Stimulated activated CD4-positive, alpha-beta T cell treated with anti-CD3 and anti-CD28 coated beads, Interleukin-2, amount 100 ng/mL, for 48 hours (primary cell): ENCODE data around the gene VHLL.
A peak's percentile ranks its signal among the peaks of the same experiment; 100 is the strongest.

Experiments
- DNase-seq, 2 donors: peaks; one replicate each; pipeline ENCODE4 v3.0.0-alpha.2; 2020

Gene VHLL

DNA sequence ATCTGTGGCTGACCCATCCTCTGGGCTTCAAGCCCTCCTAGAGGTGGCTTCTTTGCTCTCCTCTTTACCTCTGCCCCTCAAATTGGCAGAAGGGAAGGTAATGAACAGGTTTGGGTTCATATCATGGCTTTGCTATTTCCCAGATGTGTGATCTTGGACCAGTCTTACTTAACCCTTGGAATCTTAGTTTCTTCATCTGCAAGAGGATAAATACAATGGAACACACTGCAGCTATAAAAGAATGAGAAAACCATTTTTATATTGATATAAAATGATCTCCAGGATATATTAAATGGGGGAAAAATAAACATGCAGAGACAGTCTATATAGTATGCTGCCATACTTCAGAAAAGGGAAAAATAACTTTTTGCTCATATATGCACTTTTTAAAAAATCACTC, 9.2 kb downstream of the VHLL start:
- no peak for DNase-seq

DNA sequence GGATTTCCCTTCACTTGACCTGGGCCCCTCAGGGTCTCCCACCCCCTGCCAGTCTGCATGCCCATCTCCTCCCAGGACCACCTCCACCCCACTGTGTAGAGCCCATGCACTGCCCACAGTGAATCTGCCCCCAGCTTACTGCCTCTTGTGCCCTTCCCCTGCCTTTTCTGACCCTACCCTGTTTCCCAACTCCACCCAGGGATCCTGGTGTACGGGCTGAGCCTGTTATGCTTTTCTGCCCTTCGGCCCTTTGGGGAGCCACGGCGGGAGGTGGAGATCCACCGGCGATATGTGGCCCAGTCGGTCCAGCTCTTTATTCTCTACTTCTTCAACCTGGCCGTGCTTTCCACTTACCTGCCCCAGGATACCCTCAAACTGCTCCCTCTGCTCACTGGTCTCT, 13.0 kb downstream of the VHLL start:
- DNase-seq, result no peak

DNA sequence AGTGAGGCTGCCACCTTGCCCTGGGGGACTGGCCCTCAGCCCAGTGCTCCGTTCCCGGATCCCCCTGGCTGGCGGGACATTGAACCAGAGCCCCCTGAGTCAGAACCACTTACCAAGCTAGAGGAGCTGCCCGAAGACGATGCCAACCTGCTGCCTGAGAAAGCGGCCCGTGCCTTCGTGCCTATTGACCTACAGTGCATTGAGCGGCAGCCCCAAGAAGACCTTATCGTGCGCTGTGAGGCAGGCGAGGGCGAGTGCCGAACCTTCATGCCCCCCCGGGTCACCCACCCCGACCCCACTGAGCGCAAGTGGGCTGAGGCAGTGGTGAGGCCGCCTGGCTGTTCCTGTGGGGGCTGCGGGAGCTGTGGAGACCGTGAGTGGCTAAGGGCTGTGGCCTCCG, 13.7 kb downstream of the VHLL start:
- no peak for DNase-seq

- DNase-seq, result no peak
These were observed 14.3 kb downstream of the VHLL start for GRCh38 chr1:156284757-156285156.

DNA sequence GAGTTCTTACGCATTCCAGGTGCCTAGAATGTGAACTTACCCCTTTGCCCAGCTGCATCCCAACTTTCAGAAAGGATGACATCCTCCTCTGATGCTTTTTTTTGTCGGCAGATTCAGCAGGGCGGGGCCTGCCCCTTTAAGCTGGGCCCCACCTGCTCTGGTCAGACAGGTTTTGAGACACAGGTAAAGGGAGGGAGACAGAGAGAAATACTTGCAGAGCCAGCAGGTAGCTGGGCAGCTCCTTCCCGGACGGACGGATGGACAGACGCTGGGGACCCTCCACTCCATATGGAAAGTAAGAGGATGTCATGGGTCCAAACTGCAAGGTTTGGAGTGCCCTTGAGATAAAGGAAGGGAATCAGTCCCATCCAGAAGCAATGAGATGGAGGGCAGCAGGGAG, 15.0 kb downstream of the VHLL start, which contains the start of gene TMEM79:
Gene TMEM79, plus strand, starts transcription at position 214 of the 400 bp plus-strand sequence. CDS start 902 bp downstream, outside the sequence.
- DNase-seq, result no peak

- no peak for DNase-seq
These were observed 15.6 kb downstream of the VHLL start for GRCh38 chr1:156283521-156283920.

GRCh38 chr1:156282479-156283222, 16.5 kb downstream of the VHLL start, which contains the start of gene SMG5:
Gene SMG5, minus strand, starts transcription at chr1:156282825. Its CDS starts 145 bp downstream, at chr1:156282680.
- DNase-seq, result peak; percentile 90 to 94

DNA sequence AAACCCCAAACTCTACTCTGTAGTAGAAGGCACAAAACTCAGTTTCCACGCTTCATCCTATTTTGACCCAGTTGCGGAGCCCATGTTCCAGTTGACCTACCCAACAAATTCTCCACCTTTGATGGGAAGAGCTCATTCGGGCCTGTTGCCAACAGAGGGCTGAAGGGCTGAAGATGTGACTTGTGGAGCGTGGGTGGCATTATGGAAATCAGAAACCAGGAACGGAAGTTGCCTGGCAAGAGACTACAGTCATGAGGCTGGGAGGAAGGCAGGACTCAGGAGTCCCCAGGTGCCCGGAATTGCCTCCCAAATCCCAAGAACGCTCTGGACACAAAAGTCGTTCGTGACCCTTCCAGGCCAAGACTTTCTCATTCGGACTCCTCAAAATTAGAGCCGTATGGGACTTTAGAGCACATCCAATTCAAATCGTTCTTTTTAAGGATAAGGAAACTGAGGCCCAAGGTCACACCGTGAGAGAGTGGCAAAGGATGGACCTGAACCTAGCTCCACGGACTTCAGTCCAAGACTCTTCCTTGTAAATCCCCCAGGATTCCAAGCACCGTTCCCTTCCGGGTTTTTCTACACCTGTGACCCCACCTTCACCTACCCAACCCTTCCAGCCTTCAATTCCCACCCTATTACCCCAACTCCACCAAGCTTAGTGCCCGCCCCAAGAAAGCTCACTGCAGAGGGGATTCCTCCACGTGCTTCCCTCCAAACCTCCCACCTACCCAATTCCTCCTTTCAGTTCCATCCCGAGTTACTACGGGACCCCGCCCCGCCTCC, 17.2 kb downstream of the VHLL start:
- peak in 1 of 2 donors; percentile 16 for DNase-seq

DNA sequence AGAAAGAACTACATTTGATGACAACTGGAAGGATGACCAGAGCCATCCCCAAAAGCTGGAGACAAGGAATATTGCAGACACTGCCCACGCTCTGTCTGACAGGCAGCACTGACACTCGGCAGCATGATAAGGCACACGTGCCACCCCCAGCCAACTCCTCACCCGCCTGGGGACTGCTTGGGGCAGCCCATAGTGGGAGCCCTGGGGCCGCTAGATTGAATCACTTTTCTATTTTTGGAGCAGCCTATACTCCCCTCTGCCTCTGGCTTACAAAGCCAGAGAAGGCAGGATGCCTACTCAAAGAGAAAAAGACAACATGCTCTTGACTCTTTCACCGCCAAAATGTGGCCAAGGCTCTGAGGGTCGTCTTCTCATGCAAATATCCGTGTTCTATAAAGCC, 17.8 kb downstream of the VHLL start:
- DNase-seq, result peak; percentile 28 to 52

DNA sequence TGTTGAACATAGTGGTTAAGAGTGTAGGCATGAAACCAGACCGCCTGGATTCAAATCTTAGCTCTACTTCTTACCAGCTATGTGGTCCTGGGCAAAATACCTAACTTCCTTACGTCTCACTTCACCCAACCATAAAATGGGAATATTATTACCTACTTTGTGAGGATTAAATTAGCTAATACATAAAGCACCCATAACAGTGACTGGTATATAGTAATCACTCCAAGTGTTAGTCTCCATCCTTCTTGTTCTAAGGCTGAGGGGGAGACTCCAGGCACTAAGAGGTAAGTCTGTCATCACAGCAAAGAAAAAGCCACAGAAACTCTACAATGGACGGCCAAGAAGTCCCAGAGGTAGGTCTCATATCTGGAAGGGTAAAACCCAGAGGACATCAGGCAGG, 19.3 kb downstream of the VHLL start:
- DNase-seq, result no peak

DNA sequence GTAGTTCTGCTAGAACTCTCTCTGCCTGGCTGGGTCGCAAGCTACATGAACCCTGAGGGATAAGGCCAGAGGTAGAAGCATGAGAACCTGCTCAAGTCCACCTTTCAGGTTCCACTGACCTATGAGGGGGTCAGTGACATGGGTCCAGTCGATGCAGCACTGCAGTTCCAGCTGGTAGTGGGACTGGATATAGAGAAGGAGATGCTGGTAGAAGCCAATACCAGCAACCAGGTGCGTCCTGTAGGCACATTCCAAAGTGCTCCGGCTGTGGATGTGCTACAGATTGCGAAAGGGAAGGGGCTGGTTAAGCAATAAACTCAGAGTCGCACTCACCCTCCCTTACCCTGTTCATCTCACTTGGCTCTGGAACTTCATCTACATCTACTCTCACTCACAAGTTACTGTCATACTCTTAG, 22.1 kb downstream of the VHLL start:
- no peak for DNase-seq

- no peak for DNase-seq
These were observed 22.6 kb downstream of the VHLL start for GRCh38 chr1:156276532-156276931.

DNA sequence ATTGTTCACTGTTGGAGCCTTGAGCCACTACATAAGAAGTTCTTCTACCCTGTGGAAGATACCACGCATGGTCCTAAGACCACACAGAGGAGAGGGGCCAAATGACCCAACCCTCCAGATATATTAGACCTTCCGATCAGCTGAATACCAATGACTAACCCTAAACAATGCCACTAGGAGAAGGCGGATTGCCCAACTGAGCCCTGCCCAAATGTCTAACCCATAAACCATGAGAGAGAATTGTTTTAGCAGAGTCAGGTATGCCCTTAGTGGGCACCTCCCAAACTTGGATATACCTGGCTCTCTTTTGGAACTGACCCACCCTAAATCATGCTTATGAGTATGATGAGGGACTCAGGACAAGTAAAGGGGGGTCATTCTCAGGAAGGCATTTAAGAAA, 28.8 kb downstream of the VHLL start:
- DNase-seq, result no peak

GRCh38 chr1:156268336-156268735, 30.8 kb downstream of the VHLL start:
- no peak for DNase-seq

GRCh38 chr1:156266051-156266450, 33.1 kb downstream of the VHLL start:
- no peak for DNase-seq

DNA sequence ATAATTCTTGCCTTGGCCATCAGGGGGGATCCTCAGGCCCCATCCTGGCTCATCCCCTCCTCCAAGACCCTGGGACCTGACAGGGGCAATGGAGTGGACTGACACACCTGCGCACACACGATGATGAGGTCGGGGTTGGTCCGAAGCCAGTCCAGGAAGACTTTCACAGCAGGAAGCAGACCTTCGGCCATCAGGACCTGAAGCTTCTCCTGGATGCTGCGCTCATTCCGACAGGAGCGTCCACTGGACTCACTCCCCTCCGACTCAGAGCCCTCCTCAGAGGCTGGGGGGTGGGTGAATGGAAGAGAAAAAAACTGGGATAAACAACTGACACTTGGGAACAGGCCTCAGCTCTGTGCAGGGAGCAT, 35.8 kb downstream of the VHLL start:
- DNase-seq, result no peak

DNA sequence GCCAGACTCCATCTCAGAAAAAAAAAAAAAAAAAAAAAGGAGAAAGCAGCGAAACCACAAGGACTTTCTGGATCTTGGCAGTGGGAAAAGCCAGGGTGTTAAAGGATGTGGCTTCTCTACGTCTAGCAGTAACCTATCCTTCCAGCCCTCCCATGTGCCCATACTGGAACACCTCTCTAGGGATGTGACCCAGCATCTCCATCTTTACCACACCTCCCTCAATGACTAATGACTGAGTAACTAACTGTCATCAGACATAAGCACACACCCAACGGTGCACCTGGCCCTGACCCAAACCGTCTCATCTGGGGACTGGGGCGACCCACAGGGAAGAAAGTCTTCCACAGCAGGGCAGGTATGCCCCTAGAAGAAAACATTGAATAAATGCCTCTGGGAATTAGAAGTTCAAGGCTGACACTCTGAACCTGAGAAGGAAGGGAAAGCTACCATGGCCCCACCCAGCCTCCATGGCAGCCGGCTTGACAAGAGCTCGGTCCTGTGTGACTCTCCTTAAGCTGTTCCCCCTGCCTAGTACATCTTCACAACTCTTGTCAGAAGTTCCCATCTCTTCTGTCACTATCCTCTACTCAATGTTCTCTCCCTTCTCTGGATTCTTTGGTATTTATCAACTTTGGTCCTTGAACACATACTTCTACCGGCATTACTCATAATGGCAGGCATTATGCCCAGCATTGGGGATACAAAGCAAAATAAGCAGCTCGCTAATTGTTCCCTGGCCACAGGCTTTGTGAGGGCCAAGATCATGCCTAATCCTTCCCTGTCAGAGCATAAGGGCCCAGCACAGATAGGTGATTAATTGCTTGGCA, 36.4 kb downstream of the VHLL start:
- no peak for DNase-seq

DNA sequence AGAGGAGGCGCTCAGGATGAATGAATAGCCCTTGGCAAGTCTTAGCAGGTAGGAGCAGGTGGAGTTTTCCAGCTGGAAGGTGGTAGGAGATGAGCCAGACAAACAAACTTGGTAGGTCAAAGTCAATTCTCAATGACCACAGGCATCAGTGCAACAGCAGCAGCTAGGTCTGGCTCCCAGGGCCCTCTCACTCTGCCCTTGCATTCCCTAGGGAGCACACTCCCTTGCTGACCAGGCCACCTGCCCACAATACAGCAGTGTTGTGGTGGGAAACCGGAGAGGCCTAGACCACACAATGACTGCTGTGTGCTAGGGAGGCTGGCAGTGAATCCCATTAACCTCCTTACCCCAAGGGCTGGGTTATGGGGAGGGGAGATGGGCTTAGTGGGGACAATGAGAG, 38.2 kb downstream of the VHLL start:
- DNase-seq, result no peak

- no peak for DNase-seq
These were observed 39.3 kb downstream of the VHLL start for GRCh38 chr1:156259805-156260204.

DNA sequence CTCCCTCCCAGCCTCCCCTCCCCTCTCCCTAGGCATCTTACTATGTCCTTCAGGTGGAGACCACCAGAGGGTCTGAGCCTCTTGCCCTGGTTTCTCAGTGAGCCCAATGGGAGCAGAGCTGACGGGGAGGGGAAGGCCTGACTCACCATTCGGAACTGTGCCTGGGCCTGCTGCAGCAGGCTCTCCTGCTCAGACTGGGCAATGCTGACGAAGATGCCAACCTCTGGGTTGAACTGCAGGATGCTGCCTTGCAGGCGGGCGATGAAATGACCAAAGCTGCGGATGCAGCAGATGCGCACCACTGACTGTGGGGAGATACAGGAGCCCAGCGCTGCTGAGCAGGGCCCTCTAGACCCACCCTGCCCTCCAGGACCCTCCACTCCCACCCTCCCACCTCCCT, 40.2 kb downstream of the VHLL start:
- DNase-seq, result no peak

GRCh38 chr1:156257711-156258110, 41.4 kb downstream of the VHLL start:
- DNase-seq, result no peak

DNA sequence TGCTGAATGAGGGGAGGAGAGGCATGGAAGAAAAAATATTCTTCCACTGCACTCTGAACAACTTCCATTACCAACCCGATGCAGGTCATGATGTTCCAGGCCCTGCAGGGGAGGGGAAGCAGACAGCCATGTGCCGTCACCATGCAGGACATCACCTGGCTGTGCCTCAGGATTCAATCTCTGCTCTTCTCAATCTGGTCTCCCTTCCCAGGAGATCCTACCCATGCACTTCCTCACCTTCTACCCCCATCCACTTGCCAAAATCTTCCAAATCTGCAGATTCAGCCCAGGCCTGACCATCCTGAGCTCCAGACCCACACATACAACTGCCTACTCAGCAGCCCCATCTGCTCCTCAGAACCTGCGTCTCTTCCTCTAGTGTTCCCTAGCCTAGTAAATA, 45.5 kb downstream of the VHLL start:
- DNase-seq, result no peak

DNA sequence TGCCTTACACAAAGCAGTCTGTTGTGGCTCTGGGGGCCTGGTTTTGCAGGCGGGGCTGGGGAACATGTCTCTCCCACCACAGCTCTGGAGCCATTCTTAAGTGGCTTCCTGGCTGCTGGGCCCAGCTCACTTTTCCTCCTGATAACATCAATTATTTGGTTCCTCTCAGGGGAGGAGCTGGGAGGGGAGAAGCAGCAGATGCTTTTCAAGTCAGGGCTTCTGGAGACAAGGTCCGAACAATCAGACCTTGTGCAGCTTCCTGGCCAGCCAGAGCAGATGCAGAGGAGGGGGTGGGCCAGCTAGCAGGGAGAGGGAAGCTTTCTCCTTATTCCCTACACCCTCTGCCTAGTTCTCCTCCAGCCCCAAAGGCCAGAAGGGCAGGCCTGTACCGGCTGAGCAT, 47.6 kb downstream of the VHLL start:
- no peak for DNase-seq
